Keratinocyte (primary cell): ENCODE results near the gene AMMECR1. TPM values are rescaled to one million over a fixed set of nuclear protein-coding genes. Genes with fewer than 3 reads are reported as not detected.

Experiments used
- DNase-seq: peaks from one replicate; pipeline ENCODE4 v3.0.0-alpha.2; 2011; ENCODE audit warnings: low read depth, missing footprints, low spot score
- FAIRE-seq: peaks from 2 replicates; lab custom pipeline; 2011; peaks lifted over from hg19 to GRCh38; lab: Jason Lieb, UNC
- H2AFZ ChIP-seq: 2 replicates; pipeline ENCODE4 v1.6.0; 2012; ENCODE audit warnings: low read length, control low read depth, inconsistent platforms; ENCODE audit not compliant: control insufficient read depth
- H3K27ac ChIP-seq: 2 replicates; pipeline ENCODE4 v1.5.1; 2011; ENCODE audit warnings: low read length; ENCODE audit not compliant: control insufficient read depth, insufficient read depth
- H3K27me3 ChIP-seq: 3 replicates; pipeline ENCODE4 v1.6.0; 2011; ENCODE audit warnings: low read length; ENCODE audit not compliant: control insufficient read depth, insufficient read depth; ENCODE audit errors: extremely low read depth
- H3K36me3 ChIP-seq, 2 experiments: 2 replicates in 1 of 2; 3 replicates in 1 of 2; pipeline ENCODE4 v1.5.1; 2011; ENCODE audit warnings: low read length in 2 of 2, mild to moderate bottlenecking in 1 of 2; ENCODE audit not compliant: control insufficient read depth in 2 of 2, insufficient read depth in 2 of 2; ENCODE audit errors: extremely low read depth in 1 of 2
- H3K4me1 ChIP-seq: 3 replicates; pipeline ENCODE4 v1.5.1; 2011; ENCODE audit warnings: low read length; ENCODE audit not compliant: control insufficient read depth, insufficient read depth; ENCODE audit errors: extremely low read depth
- H3K4me2 ChIP-seq: 3 replicates; pipeline ENCODE4 v1.6.0; 2011; ENCODE audit warnings: low read depth, low read length; ENCODE audit not compliant: control insufficient read depth, insufficient read depth; ENCODE audit errors: extremely low read depth
- H3K4me3 ChIP-seq, 3 experiments: fragments of 200-600 bp in 1 of 3; sonication (generic) in 1 of 3; 2 replicates in 2 of 3; 3 replicates in 1 of 3; pipeline ENCODE4 v1.5.1; 2011 to 2016; ENCODE audit warnings: low read length in 3 of 3, mild to moderate bottlenecking in 3 of 3, control low read depth in 2 of 3, inconsistent platforms in 1 of 3, low read depth in 1 of 3, mixed read lengths in 1 of 3, mixed run types in 1 of 3, moderate library complexity in 1 of 3; ENCODE audit not compliant: control insufficient read depth in 2 of 3, insufficient read depth in 2 of 3; ENCODE audit errors: extremely low read depth in 1 of 3
- H3K79me2 ChIP-seq: 2 replicates; pipeline ENCODE4 v1.6.0; 2012; ENCODE audit warnings: low read length; ENCODE audit not compliant: control insufficient read depth, insufficient read depth
- H3K9ac ChIP-seq: 3 replicates; pipeline ENCODE4 v1.6.0; 2011; ENCODE audit warnings: low read length; ENCODE audit not compliant: control insufficient read depth, insufficient read depth; ENCODE audit errors: extremely low read depth
- H3K9me1 ChIP-seq: 3 replicates; pipeline ENCODE4 v1.6.0; 2011; ENCODE audit warnings: low read length; ENCODE audit not compliant: control insufficient read depth, insufficient read depth; ENCODE audit errors: extremely low read depth
- H3K9me3 ChIP-seq: 2 replicates; pipeline ENCODE4 v1.5.1; 2012; ENCODE audit warnings: low read depth, low read length; ENCODE audit not compliant: control insufficient read depth
- H4K20me1 ChIP-seq: 3 replicates; pipeline ENCODE4 v1.6.0; 2011; ENCODE audit warnings: low read length; ENCODE audit not compliant: control insufficient read depth, insufficient read depth; ENCODE audit errors: extremely low read depth
- CTCF ChIP-seq, 3 experiments: IDR thresholded peaks in 1 of 3; conservative IDR thresholded peaks in 1 of 3; optimal IDR thresholded peaks in 1 of 3; 2 replicates in 2 of 3; 3 replicates in 1 of 3; pipeline versions ENCODE3 to v1.5.1; 2011; ENCODE audit warnings: low read length in 3 of 3, mild to moderate bottlenecking in 3 of 3, moderate library complexity in 2 of 3, control low read depth in 1 of 3, inconsistent platforms in 1 of 3; ENCODE audit not compliant: insufficient read depth in 2 of 3; ENCODE audit errors: extremely low read depth in 1 of 3
- EZH2 ChIP-seq: IDR thresholded peaks from one replicate; pipeline ENCODE4 v1.6.1; 2012; ENCODE audit warnings: inconsistent platforms, mild to moderate bottlenecking, low read length, moderate library complexity
- dilution Hi-C: fragments of 300-500 bp; cut with MboI; formaldehyde crosslinking; loops from one replicate; pipeline ENCODE4 v1.7.0; 2020; ENCODE audit warnings: low sequenced_read_pairs; ENCODE audit not compliant: extremely low pct_ligation_motif_present
- polyA plus RNA-seq, 5 experiments: library from polyadenylated mRNA; depleted of rRNA in 3 of 5; stranded (reverse) in 3 of 5; stranded (forward) in 1 of 5; unstranded in 1 of 5; fragments of >200 nt; gene quantifications; 1 replicate in 1 of 5; 2 replicates in 3 of 5; 3 replicates in 1 of 5; pipeline versions ENCODE4 v1.2.1 to v1.2.3, GENCODE V29; 2011 to 2012; ENCODE audit warnings: missing spikeins in 2 of 5, low read depth in 1 of 5, low replicate concordance in 1 of 5

Gene AMMECR1
- polyA plus RNA-seq, 1 donor (not counting 4 experiments of a cell fraction or from before 2014, with no cell fraction given): 15.5 TPM

- Histone ChIP-seq H3K79me2 (no peaks in the 10 kb centered on the region), H3K4me1 (no peaks in the 10 kb centered on the region), H3K9me1 (no peaks in the 10 kb centered on the region), H3K4me3 (no peak overlapping the region), H3K9ac (no peak overlapping the region), H3K36me3 (no peaks in the 10 kb centered on the region), H2AFZ (no peak overlapping the region), H4K20me1 (no peaks in the 10 kb centered on the region), H3K4me2 (no peak overlapping the region), H3K27me3 (no peaks in the 10 kb centered on the region), H3K9me3 (no peaks in the 10 kb centered on the region), H3K27ac (no peak overlapping the region)
- dilution Hi-C loops: no loop called here
- no peak for DNase-seq
- TF ChIP-seq EZH2 (no peak), CTCF (optimal IDR thresholded peaks at IDR 0.05 in 1 of 3, IDR thresholded peaks at IDR 0.05 in 1 of 3, conservative IDR thresholded peaks at IDR 0.05 in 1 of 3; ENCODE audit: extremely low read depth in 1 of 3, insufficient read depth in 2 of 3, low read length in 3 of 3) (no peak)
- FAIRE-seq: no peak
These were observed 23.8 kb downstream of the AMMECR1 start for GRCh38 chrX:110294087-110294486.

GRCh38 chrX:110293658-110294057 lies 24.2 kb downstream of the AMMECR1 start:
- Histone ChIP-seq H3K4me1 (no peaks in the 10 kb centered on the region), H4K20me1 (no peaks in the 10 kb centered on the region), H3K9ac (no peak overlapping the region), H3K79me2 (no peaks in the 10 kb centered on the region), H3K27ac (no peak overlapping the region), H3K36me3 (no peaks in the 10 kb centered on the region), H3K27me3 (no peaks in the 10 kb centered on the region), H3K4me3 (no peak overlapping the region), H3K4me2 (no peak overlapping the region), H2AFZ (no peak overlapping the region), H3K9me3 (no peaks in the 10 kb centered on the region), H3K9me1 (no peaks in the 10 kb centered on the region)
- FAIRE-seq (no peak), DNase-seq (no peak)
- dilution Hi-C loops: no loop called here
- no peak for TF ChIP-seq CTCF (optimal IDR thresholded peaks at IDR 0.05 in 1 of 3, IDR thresholded peaks at IDR 0.05 in 1 of 3, conservative IDR thresholded peaks at IDR 0.05 in 1 of 3; ENCODE audit: extremely low read depth in 1 of 3, insufficient read depth in 2 of 3, low read length in 3 of 3)
- TF ChIP-seq EZH2: no peak
